ENCODE measurements around the gene SLC25A48.
A peak's percentile ranks its signal among the peaks of the same experiment; 100 is the strongest.

The SLC25A48 gene

DNA sequence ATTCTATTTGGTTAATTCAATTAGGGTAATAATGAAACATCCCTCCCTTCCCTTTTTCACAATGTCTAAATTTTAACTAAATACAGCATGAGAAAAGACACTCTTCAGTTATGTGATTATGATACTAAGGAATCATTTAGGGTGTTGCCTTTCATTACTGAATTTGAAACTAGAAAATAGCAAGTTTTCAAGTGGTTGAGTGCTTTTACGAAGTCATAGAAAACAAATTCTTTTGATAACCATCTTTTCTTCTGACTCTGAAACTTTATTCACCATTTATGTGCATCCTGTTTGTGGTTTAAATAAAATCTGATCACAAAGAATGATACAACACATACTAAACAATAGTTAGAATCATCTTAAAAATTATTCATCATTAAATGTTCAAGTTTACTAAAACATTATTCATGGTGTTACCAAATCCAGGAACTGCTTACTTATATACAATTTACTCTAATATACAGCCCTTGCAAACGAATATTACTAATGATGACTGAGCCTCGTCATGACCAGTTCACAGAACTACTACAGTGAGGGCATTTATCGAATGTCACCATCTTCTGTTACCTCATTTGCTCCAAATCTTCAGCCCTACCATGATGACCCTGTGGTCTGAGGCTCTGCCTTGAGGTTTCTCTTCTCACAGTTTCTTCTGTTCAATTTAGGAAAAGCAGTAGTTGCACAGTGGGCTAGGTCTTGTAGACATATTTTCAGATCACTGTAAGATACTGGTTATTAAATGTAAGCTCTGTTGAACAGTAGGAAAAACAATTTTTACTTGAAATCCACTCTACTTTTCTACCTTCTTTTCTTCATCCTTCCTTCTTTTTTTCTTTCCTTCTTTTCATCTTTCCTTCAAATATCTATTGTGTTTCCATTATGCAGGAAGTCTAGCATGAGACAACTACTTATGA lies 79.5 kb downstream of the SLC25A48 start:
- Histone ChIP-seq H3K36me3 (replicated peaks) (no peaks in the 10 kb centered on the region), H3K4me1 (no peaks in the 10 kb centered on the region), H3K27me3 (ENCODE audit: low read depth) (peaks cover 7% of the 10 kb centered on the region), H3K9me3 (no peaks in the 10 kb centered on the region), H3K4me3 (no peak overlapping the region)
- DNase-seq (ENCODE audit: low spot score in 2 of 2): no peak
- in situ Hi-C loops (cut with MboI; ENCODE audit: low sequenced_read_pairs): no loop called here

DNA sequence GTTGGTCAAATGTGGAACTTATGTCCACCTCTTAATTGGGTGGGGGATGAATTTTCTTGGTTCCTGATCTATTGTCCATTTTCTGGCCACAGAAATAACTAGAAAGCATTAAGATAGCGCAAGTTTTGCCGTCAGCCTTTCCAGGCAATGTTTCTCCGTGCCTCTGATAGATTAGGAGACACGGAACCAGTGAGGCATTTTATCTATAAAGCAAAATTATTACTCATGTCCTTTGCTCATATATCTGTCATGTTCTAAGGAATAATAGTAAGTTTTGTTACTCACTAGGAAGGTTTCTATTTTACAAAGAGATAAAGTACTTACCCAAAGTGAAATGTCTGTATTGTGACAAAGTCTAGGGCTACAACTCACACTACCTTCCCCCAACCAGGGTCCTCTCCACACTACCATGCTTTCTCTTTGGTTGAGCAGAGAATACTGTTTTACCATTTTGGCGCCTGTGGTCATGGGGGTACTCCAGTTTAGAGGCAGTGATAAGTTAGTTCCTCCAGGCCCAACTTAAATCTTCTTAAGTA lies 81.1 kb downstream of the SLC25A48 start:
- 0 out of 2 replicates have a peak, but pooled peaks cover 2% of the 10 kb centered on the region for H3K27me3 ChIP-seq (ENCODE audit: low read depth)
- no peak for DNase-seq (ENCODE audit: low spot score in 2 of 2)
- H3K4me3 ChIP-seq: no peak overlapping the region

GRCh38 chr5:135916638-135917263 lies 82.3 kb downstream of the SLC25A48 start:
- H3K4me1 ChIP-seq: no peaks in the 10 kb centered on the region; the same call in 1 of the 2 replicates
- H3K27me3 ChIP-seq (ENCODE audit: low read depth): peaks cover 2% of the 10 kb centered on the region; the same call in 1 of the 2 replicates
- in situ Hi-C loops (cut with MboI; ENCODE audit: low sequenced_read_pairs): no loop called here
- no peaks in the 10 kb centered on the region for H3K36me3 ChIP-seq (replicated peaks)
- no peaks in the 10 kb centered on the region for H3K9me3 ChIP-seq
- no peak overlapping the region for H3K4me3 ChIP-seq
- DNase-seq (ENCODE audit: low spot score in 2 of 2): peak in 1 of 2 experiments; percentile 47

More for the DNA sequence above, 81.1 kb downstream of the SLC25A48 start:
- H3K4me1 ChIP-seq: no peaks in the 10 kb centered on the region
- in situ Hi-C loops (cut with MboI; ENCODE audit: low sequenced_read_pairs): no loop called here
- H3K36me3 ChIP-seq (replicated peaks): no peaks in the 10 kb centered on the region
- no peaks in the 10 kb centered on the region for H3K9me3 ChIP-seq

DNA sequence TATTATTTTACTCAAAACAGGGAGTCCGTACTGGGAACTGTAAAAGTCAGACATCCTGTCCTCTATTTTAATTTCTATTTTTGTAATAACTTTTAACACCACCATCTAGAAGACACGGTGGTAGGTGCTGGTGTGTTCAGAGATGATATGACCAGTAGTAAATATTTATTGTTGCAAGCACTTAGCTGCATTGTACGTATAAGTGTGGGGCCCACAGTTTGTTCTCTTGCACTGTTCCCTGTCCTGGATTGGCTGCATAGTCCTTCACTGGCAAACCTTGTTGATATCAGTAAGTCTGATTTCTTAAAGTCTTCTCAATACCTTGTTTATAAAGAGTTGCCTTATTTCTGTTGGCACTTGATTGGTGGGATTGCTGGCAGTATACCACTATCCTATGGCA lies 85.7 kb downstream of the SLC25A48 start:
- in situ Hi-C loops (cut with MboI; ENCODE audit: low sequenced_read_pairs): no loop called here
- Histone ChIP-seq H3K27me3 (ENCODE audit: low read depth) (no peaks in the 10 kb centered on the region; the same call in 1 of the 2 replicates), H3K36me3 (replicated peaks) (no peaks in the 10 kb centered on the region), H3K9me3 (no peaks in the 10 kb centered on the region), H3K4me3 (no peak overlapping the region), H3K4me1 (no peaks in the 10 kb centered on the region; the same call in 1 of the 2 replicates)
- no peak for DNase-seq (ENCODE audit: low spot score in 2 of 2)

GRCh38 chr5:135921388-135921787 lies 86.9 kb downstream of the SLC25A48 start:
- H3K27me3 ChIP-seq (ENCODE audit: low read depth): no peaks in the 10 kb centered on the region; the same call in 1 of the 2 replicates
- no peaks in the 10 kb centered on the region; the same call in 1 of the 2 replicates for H3K4me1 ChIP-seq
- no peak overlapping the region for H3K4me3 ChIP-seq
- DNase-seq (ENCODE audit: low spot score in 2 of 2): peak in 1 of 2 experiments; percentile 57
- H3K36me3 ChIP-seq (replicated peaks): no peaks in the 10 kb centered on the region
- in situ Hi-C loops (cut with MboI; ENCODE audit: low sequenced_read_pairs): no loop called here
- no peaks in the 10 kb centered on the region for H3K9me3 ChIP-seq

GRCh38 chr5:135930029-135930948 lies 95.8 kb downstream of the SLC25A48 start:
- Histone ChIP-seq H3K9me3 (0 out of 2 replicates have a peak, but pooled peaks cover 2% of the 10 kb centered on the region), H3K4me3 (no peak overlapping the region), H3K36me3 (replicated peaks) (no peaks in the 10 kb centered on the region), H3K4me1 (no peaks in the 10 kb centered on the region), H3K27me3 (ENCODE audit: low read depth) (peaks cover 15% of the 10 kb centered on the region)
- in situ Hi-C loops (cut with MboI; ENCODE audit: low sequenced_read_pairs): no loop called here
- no peak for DNase-seq (ENCODE audit: low spot score in 2 of 2)

- no peak overlapping the region for H3K4me3 ChIP-seq
- 0 out of 2 replicates have a peak, but pooled peaks cover 2% of the 10 kb centered on the region for H3K9me3 ChIP-seq
- no peaks in the 10 kb centered on the region for H3K4me1 ChIP-seq
- DNase-seq (ENCODE audit: low spot score in 2 of 2): no peak
- H3K36me3 ChIP-seq (replicated peaks): no peaks in the 10 kb centered on the region
- in situ Hi-C loops (cut with MboI; ENCODE audit: low sequenced_read_pairs): no loop called here
- peaks cover 17% of the 10 kb centered on the region for H3K27me3 ChIP-seq (ENCODE audit: low read depth)
These were observed 96.5 kb downstream of the SLC25A48 start for GRCh38 chr5:135930949-135931295.

DNA sequence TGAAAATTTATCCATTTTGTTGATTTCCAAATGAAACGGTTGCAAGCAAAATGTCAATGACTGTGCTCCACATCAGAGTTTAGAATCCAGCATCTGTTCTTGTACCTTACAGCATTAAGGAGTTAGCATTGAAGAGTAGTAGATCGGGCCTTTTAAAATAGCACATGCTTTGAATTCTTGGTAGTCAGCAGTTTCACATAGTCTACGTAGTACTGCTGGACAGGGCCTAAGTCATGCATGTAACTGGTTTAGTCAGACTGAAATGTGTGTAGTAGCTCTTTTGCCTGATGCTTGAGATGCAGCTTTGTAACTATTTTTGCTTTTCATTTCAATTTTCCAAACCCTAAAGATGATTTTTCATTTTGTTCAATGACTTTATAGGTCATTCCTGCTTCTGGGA lies 100.5 kb downstream of the SLC25A48 start:
- H3K36me3 ChIP-seq (replicated peaks): no peaks in the 10 kb centered on the region
- DNase-seq (ENCODE audit: low spot score in 2 of 2): no peak
- H3K4me1 ChIP-seq: no peaks in the 10 kb centered on the region
- no peaks in the 10 kb centered on the region for H3K9me3 ChIP-seq
- no peak overlapping the region for H3K4me3 ChIP-seq
- peaks cover 16% of the 10 kb centered on the region for H3K27me3 ChIP-seq (ENCODE audit: low read depth)
- in situ Hi-C loops (cut with MboI; ENCODE audit: low sequenced_read_pairs): no loop called here

DNA sequence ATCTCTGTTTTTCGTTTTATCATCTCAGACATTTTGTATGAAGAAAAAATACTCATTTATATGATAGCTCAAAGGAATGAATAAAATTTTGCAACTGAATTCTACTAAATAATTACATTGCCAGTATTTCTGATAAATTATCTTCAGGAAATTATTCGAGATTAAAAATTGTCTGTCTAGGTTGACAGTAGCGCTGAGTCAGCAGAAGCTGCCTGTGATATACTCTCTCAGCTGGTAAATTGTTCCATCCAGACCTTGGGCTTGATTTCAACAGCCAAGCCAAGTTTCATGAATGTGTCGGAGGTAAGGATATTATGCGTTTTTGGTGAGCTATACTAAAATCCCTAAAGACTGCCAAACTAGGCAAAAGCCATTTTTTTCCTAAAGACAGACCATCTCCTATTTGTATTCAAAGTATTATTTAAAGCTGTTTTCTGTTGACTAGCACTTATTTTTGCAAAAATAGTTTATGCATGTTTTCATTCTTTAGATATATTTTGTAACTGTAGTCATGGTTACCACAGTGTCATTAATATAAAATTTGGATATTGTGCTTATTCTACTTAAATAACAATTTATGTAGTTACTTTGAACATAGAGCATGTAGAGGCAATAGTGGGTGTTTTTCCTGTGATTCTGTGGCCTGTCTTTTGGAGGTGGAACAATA lies 102.9 kb downstream of the SLC25A48 start:
- no peak for DNase-seq (ENCODE audit: low spot score in 2 of 2)
- in situ Hi-C loops (cut with MboI; ENCODE audit: low sequenced_read_pairs): no loop called here
- no peak overlapping the region for H3K4me3 ChIP-seq
- H3K4me1 ChIP-seq: no peaks in the 10 kb centered on the region
- no peaks in the 10 kb centered on the region for H3K36me3 ChIP-seq (replicated peaks)
- no peaks in the 10 kb centered on the region for H3K9me3 ChIP-seq
- peaks cover 18% of the 10 kb centered on the region for H3K27me3 ChIP-seq (ENCODE audit: low read depth)
